Left ventricle myocardium inferior (tissue), 1 donor: ENCODE measurements around the gene LRRD1. TPM values are rescaled to one million over a fixed set of nuclear protein-coding genes. Genes with fewer than 3 reads are reported as not detected.

Experiments
- DNase-seq: peaks from one replicate; pipeline ENCODE4 v3.0.0-alpha.2; 2020
- H3K27ac ChIP-seq: fragments of 200-600 bp; replicated peaks from 2 replicates; pipeline ENCODE4 v1.8.0; 2021
- H3K27me3 ChIP-seq: fragments of 200-600 bp; 2 replicates; pipeline ENCODE4 v1.8.0; 2021; ENCODE audit warnings: low read depth
- H3K36me3 ChIP-seq: fragments of 200-600 bp; 2 replicates; pipeline ENCODE4 v1.8.0; 2021
- H3K4me1 ChIP-seq: fragments of 200-600 bp; 2 replicates; pipeline ENCODE4 v1.8.0; 2021
- H3K4me3 ChIP-seq: fragments of 200-600 bp; 2 replicates; pipeline ENCODE4 v1.8.0; 2021; ENCODE audit warnings: mild to moderate bottlenecking, moderate library complexity
- H3K9me3 ChIP-seq: fragments of 200-600 bp; replicated peaks from 2 replicates; pipeline ENCODE4 v1.8.0; 2021
- intact Hi-C: fragments of 100-400 bp; cut with micrococcal nuclease; formaldehyde crosslinking; loops from one replicate; pipeline ENCODE4 v1.11.0; 2022
- total RNA-seq: library from RNA; stranded (reverse); fragmentation: NEBNext Ultra II Directional; extraction: Animal tissue kit (Norgen Biotek cat#: 25700); gene quantifications from one replicate; pipeline ENCODE4 v1.2.1, GENCODE V29; 2021
- TF ChIP-seq, protein P1 (sequence below): fragments of 200-600 bp; IDR thresholded peaks from 2 replicates; pipeline ENCODE4 v1.8.0; 2021; ENCODE audit warnings: antibody characterized with exemption, mild to moderate bottlenecking, borderline replicate concordance
- donor health status: DM: no; HTN: yes; CAD: no; lungs with severe emphysema.

Gene LRRD1
- total RNA-seq, 1 donor from 2014 or later = not detected

DNA sequence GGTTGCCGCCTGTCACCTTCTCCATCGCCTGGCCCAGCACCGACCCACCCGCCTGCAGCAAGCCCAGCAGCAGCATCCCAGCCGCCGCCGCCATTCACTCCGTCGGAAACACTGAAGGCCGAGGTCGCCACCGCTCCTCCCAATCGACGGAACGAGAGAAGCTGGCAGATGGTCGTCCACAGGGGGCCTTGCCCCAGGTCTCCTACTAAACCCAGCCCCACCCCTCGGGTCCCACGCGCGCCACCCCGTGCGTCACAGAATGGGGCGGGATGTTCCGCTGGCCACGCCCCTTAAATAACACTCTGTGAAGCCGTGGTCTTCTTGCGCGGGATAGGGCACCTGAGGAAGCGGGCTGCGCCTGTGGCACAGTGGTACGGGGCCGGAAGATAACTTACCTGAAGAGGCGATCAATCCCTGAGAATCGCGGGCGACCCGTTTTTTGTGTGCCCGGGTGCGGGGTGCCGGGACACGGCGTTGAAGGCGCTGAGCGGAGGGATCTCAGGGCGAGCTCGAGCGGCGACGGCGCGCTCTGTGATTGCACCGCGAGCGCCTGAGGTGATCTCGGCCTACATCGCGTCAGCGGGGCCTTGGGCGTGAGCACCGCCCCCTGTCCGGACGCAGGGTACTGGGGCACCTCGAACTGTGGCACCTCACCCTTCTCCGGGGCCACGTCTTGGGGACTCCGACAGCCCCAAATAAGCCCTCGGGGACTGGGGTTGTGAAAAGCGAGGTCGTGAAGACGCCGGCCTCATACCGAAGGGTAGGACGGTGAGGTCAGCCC, 44.5 kb downstream of the LRRD1 start, which contains the start of gene CYP51A1:
Gene CYP51A1, minus strand, starts transcription at position 207 of the 781 bp plus-strand sequence. Its CDS starts 113 bp downstream, at position 94.
- Histone ChIP-seq H3K4me3 (peak within 1 kb of the TSS; percentile 97), H3K36me3 (peaks cover 7% of the 10 kb centered on the region), H3K27ac (peak within 1 kb of the TSS; percentile 95), H3K9me3 (no peaks in the 10 kb centered on the region), H3K4me1 (peaks cover 30% of the 10 kb centered on the region), H3K27me3 (no peaks in the 10 kb centered on the region)
- DNase-seq = peak; percentile 94
- intact Hi-C loops = no loop called here
- TF ChIP-seq, protein P1, sequence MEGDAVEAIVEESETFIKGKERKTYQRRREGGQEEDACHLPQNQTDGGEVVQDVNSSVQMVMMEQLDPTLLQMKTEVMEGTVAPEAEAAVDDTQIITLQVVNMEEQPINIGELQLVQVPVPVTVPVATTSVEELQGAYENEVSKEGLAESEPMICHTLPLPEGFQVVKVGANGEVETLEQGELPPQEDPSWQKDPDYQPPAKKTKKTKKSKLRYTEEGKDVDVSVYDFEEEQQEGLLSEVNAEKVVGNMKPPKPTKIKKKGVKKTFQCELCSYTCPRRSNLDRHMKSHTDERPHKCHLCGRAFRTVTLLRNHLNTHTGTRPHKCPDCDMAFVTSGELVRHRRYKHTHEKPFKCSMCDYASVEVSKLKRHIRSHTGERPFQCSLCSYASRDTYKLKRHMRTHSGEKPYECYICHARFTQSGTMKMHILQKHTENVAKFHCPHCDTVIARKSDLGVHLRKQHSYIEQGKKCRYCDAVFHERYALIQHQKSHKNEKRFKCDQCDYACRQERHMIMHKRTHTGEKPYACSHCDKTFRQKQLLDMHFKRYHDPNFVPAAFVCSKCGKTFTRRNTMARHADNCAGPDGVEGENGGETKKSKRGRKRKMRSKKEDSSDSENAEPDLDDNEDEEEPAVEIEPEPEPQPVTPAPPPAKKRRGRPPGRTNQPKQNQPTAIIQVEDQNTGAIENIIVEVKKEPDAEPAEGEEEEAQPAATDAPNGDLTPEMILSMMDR = peak; percentile 8

- Histone ChIP-seq H3K36me3 (peaks cover 10% of the 10 kb centered on the region), H3K27ac (peak overlapping the region; percentile 95), H3K4me1 (peaks cover 30% of the 10 kb centered on the region), H3K9me3 (no peaks in the 10 kb centered on the region), H3K27me3 (no peaks in the 10 kb centered on the region), H3K4me3 (peak overlapping the region; percentile 97)
- intact Hi-C loops = no loop called here
- TF ChIP-seq, protein P1 = peak; percentile 85
- DNase-seq = peak; percentile 70
These were observed 45.1 kb downstream of the LRRD1 start for GRCh38 chr7:92133737-92134270.

GRCh38 chr7:92133133-92133736, 45.7 kb downstream of the LRRD1 start:
- no peak for DNase-seq
- intact Hi-C loops = no loop called here
- Histone ChIP-seq H3K9me3 (no peaks in the 10 kb centered on the region), H3K27ac (peak overlapping the region; percentile 95), H3K4me3 (peak overlapping the region; percentile 97), H3K4me1 (peaks cover 30% of the 10 kb centered on the region), H3K27me3 (no peaks in the 10 kb centered on the region), H3K36me3 (peaks cover 14% of the 10 kb centered on the region)
- TF ChIP-seq, protein P1 = no peak

DNA sequence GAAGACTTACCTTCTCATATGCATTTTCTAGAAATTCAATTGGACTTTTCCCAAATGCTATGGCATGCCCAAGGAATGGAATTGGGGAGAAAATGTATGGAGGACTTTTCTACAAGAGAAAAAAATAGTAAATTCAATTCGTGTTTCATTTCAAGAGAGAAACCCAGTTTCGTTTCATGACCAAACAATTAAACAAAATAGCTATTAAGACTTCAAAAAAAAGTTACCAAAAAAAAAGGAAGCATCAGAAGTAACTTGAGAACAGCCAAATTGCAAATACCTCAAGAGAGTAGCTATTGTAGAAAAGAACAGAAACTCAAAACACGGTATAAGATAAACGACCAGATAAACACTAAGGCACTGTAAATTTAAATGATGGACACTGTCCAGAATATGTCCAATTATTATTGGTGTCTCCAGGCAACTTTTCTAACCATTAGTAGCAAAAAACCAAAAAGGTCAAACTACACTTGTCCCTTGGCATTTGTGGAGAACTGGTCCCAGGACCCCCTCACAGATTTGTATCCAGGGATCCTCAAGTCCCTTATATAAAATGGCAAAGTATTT, 47.1 kb downstream of the LRRD1 start:
- TF ChIP-seq, protein P1 = no peak
- Histone ChIP-seq H3K9me3 (no peaks in the 10 kb centered on the region), H3K36me3 (peaks cover 27% of the 10 kb centered on the region), H3K4me3 (no peak overlapping the region), H3K27me3 (no peaks in the 10 kb centered on the region), H3K27ac (no peak overlapping the region), H3K4me1 (peaks cover 30% of the 10 kb centered on the region)
- intact Hi-C loops = no loop called here
- no peak for DNase-seq

DNA sequence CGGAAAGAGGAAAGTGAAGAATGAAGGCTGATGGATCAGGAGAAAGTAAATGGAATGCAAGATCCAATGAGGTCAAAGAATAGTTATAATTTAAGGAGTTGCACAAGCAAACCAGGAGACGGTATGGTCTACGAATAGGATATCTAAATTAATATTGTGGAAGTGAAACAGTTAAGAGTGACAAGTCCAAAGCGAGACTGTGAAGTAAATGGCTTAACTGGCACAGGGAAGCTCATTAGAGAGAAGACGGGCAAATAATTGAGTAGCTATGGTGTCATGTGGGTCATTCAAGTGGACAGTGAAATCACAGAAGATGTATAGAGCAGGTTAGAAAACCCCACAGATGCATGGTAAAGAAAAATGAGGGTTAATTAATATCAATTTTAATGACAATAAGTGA, 47.8 kb downstream of the LRRD1 start:
- intact Hi-C loops = no loop called here

More for the DNA sequence above, 47.8 kb downstream of the LRRD1 start:
- TF ChIP-seq, protein P1 = no peak
- H3K4me3 ChIP-seq = no peak overlapping the region
- H3K27ac ChIP-seq = no peak overlapping the region
- H3K36me3 ChIP-seq = peaks cover 34% of the 10 kb centered on the region
- H3K27me3 ChIP-seq = no peaks in the 10 kb centered on the region
- H3K9me3 ChIP-seq = no peaks in the 10 kb centered on the region
- no peak for DNase-seq
- H3K4me1 ChIP-seq = peaks cover 30% of the 10 kb centered on the region
